ENCODE data around the gene GABRA5.

GRCh38 chr15:26844901-26845300 lies 22.0 kb upstream of the GABRA5 start:
- TF ChIP-seq NFIC (IDR thresholded peaks at IDR 0.05; ENCODE audit: low read depth, low read length) (no peak), CTCF (IDR thresholded peaks at IDR 0.05 in 2 of 3, conservative IDR thresholded peaks at IDR 0.05 in 1 of 3; ENCODE audit: control insufficient read depth in 2 of 3, extremely low read depth in 1 of 3, insufficient read depth in 1 of 3, low read depth in 3 of 3, low read length in 3 of 3) (no peak), BHLHE40 (IDR thresholded peaks at IDR 0.05; ENCODE audit: borderline replicate concordance in 1 of 2, low read depth in 2 of 2, low read length in 1 of 2) (no peak), POLR2AphosphoS5 (IDR thresholded peaks at IDR 0.05; ENCODE audit: low read length) (no peak), ZBTB40 (IDR thresholded peaks at IDR 0.05; ENCODE audit: borderline replicate concordance) (no peak), POLR2A (IDR thresholded peaks at IDR 0.05; ENCODE audit: low read depth, low read length) (no peak)

Data from GM12878 (cell line).